Skeletal muscle satellite cell (primary cell): Measurements from ENCODE around the gene FTHL17.

ENCODE experiments used
- H3K27me3 ChIP-seq: 2 replicates; pipeline ENCODE4 v1.7.0; 2013; ENCODE audit warnings: low read length; ENCODE audit not compliant: control insufficient read depth, insufficient read depth
- H3K36me3 ChIP-seq: 2 replicates; pipeline ENCODE4 v1.7.0; 2013; ENCODE audit warnings: mild to moderate bottlenecking, control low read depth, low read length; ENCODE audit not compliant: insufficient read depth
- H3K4me1 ChIP-seq: 2 replicates; pipeline ENCODE4 v1.7.0; 2013; ENCODE audit warnings: low read length; ENCODE audit not compliant: control insufficient read depth, insufficient read depth
- H3K4me2 ChIP-seq: 2 replicates; pipeline ENCODE4 v1.7.0; 2013; ENCODE audit warnings: mild to moderate bottlenecking, low read length
- H3K4me3 ChIP-seq: 2 replicates; pipeline ENCODE4 v1.7.0; 2013; ENCODE audit warnings: low read length
- H3K9ac ChIP-seq: 2 replicates; pipeline ENCODE4 v1.7.0; 2013; ENCODE audit warnings: mild to moderate bottlenecking, low read depth, low read length, moderate library complexity
- H3K9me3 ChIP-seq: replicated peaks from 2 replicates; pipeline ENCODE4 v1.7.0; 2013; ENCODE audit warnings: mild to moderate bottlenecking, control low read depth, low read length

Gene FTHL17

GRCh38 chrX:31038575-31039326 lies 33.1 kb downstream of the FTHL17 start:
- H3K4me1 ChIP-seq = peaks cover 4% of the 10 kb centered on the region
- H3K9me3 ChIP-seq = no peaks in the 10 kb centered on the region
- H3K36me3 ChIP-seq = no peaks in the 10 kb centered on the region
- no peaks in the 10 kb centered on the region for H3K27me3 ChIP-seq
- no peak overlapping the region for H3K4me2 ChIP-seq
- no peak overlapping the region for H3K4me3 ChIP-seq
- H3K9ac ChIP-seq = no peak overlapping the region

- Histone ChIP-seq H3K4me1 (peaks cover 4% of the 10 kb centered on the region), H3K27me3 (no peaks in the 10 kb centered on the region), H3K9me3 (no peaks in the 10 kb centered on the region), H3K36me3 (no peaks in the 10 kb centered on the region), H3K4me3 (no peak overlapping the region), H3K4me2 (no peak overlapping the region), H3K9ac (no peak overlapping the region)
These were observed 34.9 kb downstream of the FTHL17 start for GRCh38 chrX:31036895-31037294.

- Histone ChIP-seq H3K4me1 (no peaks in the 10 kb centered on the region), H3K9me3 (no peaks in the 10 kb centered on the region), H3K27me3 (no peaks in the 10 kb centered on the region), H3K4me2 (no peak overlapping the region), H3K4me3 (no peak overlapping the region), H3K36me3 (no peaks in the 10 kb centered on the region), H3K9ac (no peak overlapping the region)
These were observed 44.5 kb downstream of the FTHL17 start for GRCh38 chrX:31027351-31027750.

GRCh38 chrX:31024866-31025265 lies 47.0 kb downstream of the FTHL17 start:
- Histone ChIP-seq H3K27me3 (no peaks in the 10 kb centered on the region), H3K4me3 (no peak overlapping the region), H3K36me3 (no peaks in the 10 kb centered on the region), H3K4me2 (no peak overlapping the region), H3K9ac (no peak overlapping the region), H3K4me1 (no peaks in the 10 kb centered on the region), H3K9me3 (no peaks in the 10 kb centered on the region)

GRCh38 chrX:31021537-31021936 lies 50.3 kb downstream of the FTHL17 start:
- Histone ChIP-seq H3K27me3 (no peaks in the 10 kb centered on the region), H3K36me3 (no peaks in the 10 kb centered on the region), H3K4me1 (no peaks in the 10 kb centered on the region), H3K4me2 (no peak overlapping the region), H3K9me3 (no peaks in the 10 kb centered on the region), H3K4me3 (no peak overlapping the region), H3K9ac (no peak overlapping the region)
